GM23338 (cell line): ENCODE results near the gene HLCS. TPM values are rescaled to one million over a fixed set of nuclear protein-coding genes. Genes with fewer than 3 reads are reported as not detected.

Experiments
- ATAC-seq: fragments of 200-7000 bp; cut with Tn5 transposase; 3 replicates; pipeline ENCODE4 v1.9.1; 2020
- DNase-seq: peaks from one replicate; pipeline ENCODE4 v3.0.0-alpha.2; 2015; ENCODE audit warnings: low spot score
- H2AFZ ChIP-seq: fragments of 200-600 bp; sonication (generic); 2 replicates; pipeline ENCODE4 v1.8.0; 2016; ENCODE audit warnings: antibody characterized with exemption, mild to moderate bottlenecking, moderate library complexity
- H3F3A ChIP-seq: fragments of 200-600 bp; sonication (generic); replicated peaks from 2 replicates; pipeline ENCODE4 v1.8.0; 2017; ENCODE audit warnings: antibody characterized with exemption, mixed run types, low read depth
- H3K27ac ChIP-seq: fragments of 200-600 bp; sonication (generic); 2 replicates; pipeline ENCODE4 v1.6.1; 2016; ENCODE audit warnings: low read depth
- H3K27me3 ChIP-seq: fragments of 200-600 bp; sonication (generic); 2 replicates; pipeline ENCODE4 v1.8.0; 2016; ENCODE audit warnings: mild to moderate bottlenecking, mixed run types, moderate library complexity; ENCODE audit not compliant: insufficient read depth
- H3K36me3 ChIP-seq: fragments of 200-600 bp; sonication (generic); 2 replicates; pipeline ENCODE4 v1.8.0; 2016; ENCODE audit warnings: mild to moderate bottlenecking; ENCODE audit not compliant: insufficient read depth
- H3K4me1 ChIP-seq: fragments of 200-600 bp; sonication (generic); 2 replicates; pipeline ENCODE4 v1.8.0; 2016; ENCODE audit warnings: mild to moderate bottlenecking, moderate library complexity; ENCODE audit not compliant: insufficient read depth
- H3K4me2 ChIP-seq: fragments of 200-600 bp; sonication (generic); 2 replicates; pipeline ENCODE4 v1.7.1; 2017; ENCODE audit warnings: mixed run types
- H3K4me3 ChIP-seq: fragments of 200-600 bp; sonication (generic); 2 replicates; pipeline ENCODE4 v1.6.1; 2016; ENCODE audit warnings: mixed run types
- H3K79me2 ChIP-seq: fragments of 200-600 bp; sonication (generic); replicated peaks from 2 replicates; pipeline ENCODE4 v1.8.0; 2017; ENCODE audit warnings: mild to moderate bottlenecking; ENCODE audit not compliant: insufficient read depth
- H3K9me2 ChIP-seq: fragments of 200-600 bp; sonication (generic); 2 replicates; pipeline ENCODE4 v1.8.0; 2017; ENCODE audit not compliant: insufficient read depth
- H4K20me1 ChIP-seq: fragments of 200-600 bp; sonication (generic); replicated peaks from 2 replicates; pipeline ENCODE4 v1.8.0; 2017; ENCODE audit warnings: mild to moderate bottlenecking; ENCODE audit not compliant: insufficient read depth
- H3K27ac Mint-ChIP-seq: 2 replicates; pipeline ENCODE4 v1.8.0; 2020; ENCODE audit warnings: inconsistent platforms, mild to moderate bottlenecking, moderate library complexity, mixed read lengths
- H3K27me3 Mint-ChIP-seq: 3 replicates; pipeline ENCODE4 v1.8.0; 2022; ENCODE audit warnings: low read depth, mild to moderate bottlenecking, moderate library complexity, mixed read lengths, inconsistent platforms; ENCODE audit not compliant: insufficient read depth, poor library complexity
- H3K36me3 Mint-ChIP-seq: 3 replicates; pipeline ENCODE4 v1.8.0; 2021; ENCODE audit warnings: low read depth, mild to moderate bottlenecking, inconsistent platforms, moderate library complexity, mixed read lengths
- H3K4me1 Mint-ChIP-seq: 3 replicates; pipeline ENCODE4 v1.8.0; 2020; ENCODE audit warnings: mild to moderate bottlenecking, inconsistent platforms, mixed read lengths
- H3K4me3 Mint-ChIP-seq: 3 replicates; pipeline ENCODE4 v1.8.0; 2021; ENCODE audit warnings: moderate library complexity, mild to moderate bottlenecking, inconsistent platforms, mixed read lengths
- H3K9me3 Mint-ChIP-seq: 3 replicates; pipeline ENCODE4 v1.8.0; 2020; ENCODE audit warnings: moderate library complexity, mild to moderate bottlenecking, inconsistent platforms, mixed read lengths
- CREB1 ChIP-seq: fragments of 250-450 bp; sonication (Bioruptor Pico); IDR thresholded peaks from 2 replicates; pipeline ENCODE4 v1.5.0; 2020; ENCODE audit warnings: low read depth, mild to moderate bottlenecking, moderate library complexity
- EZH2 ChIP-seq: fragments of 200-600 bp; sonication (generic); IDR thresholded peaks from one replicate; pipeline ENCODE4 v1.8.0; 2017; ENCODE audit warnings: antibody characterized with exemption, mild to moderate bottlenecking, low read depth; ENCODE audit not compliant: unreplicated experiment
- EZH2phosphoT487 ChIP-seq: fragments of 200-600 bp; sonication (generic); IDR thresholded peaks from one replicate; pipeline ENCODE4 v1.8.1; 2018; ENCODE audit warnings: antibody characterized with exemption; ENCODE audit not compliant: unreplicated experiment
- JUNB ChIP-seq: IDR thresholded peaks from one replicate; pipeline ENCODE4 v1.6.1; 2016; ENCODE audit warnings: antibody characterized with exemption; ENCODE audit not compliant: unreplicated experiment
- NANOG ChIP-seq: IDR thresholded peaks from 2 replicates; pipeline ENCODE4 v1.6.1; 2016; ENCODE audit warnings: antibody characterized with exemption, borderline replicate concordance
- POLR2AphosphoS5 ChIP-seq: IDR thresholded peaks from 2 replicates; pipeline ENCODE4 v1.6.1; 2016; ENCODE audit warnings: antibody characterized with exemption, low read depth
- ZNF114 ChIP-seq: fragments of 250-450 bp; sonication (Bioruptor Pico); IDR thresholded peaks from 2 replicates; pipeline ENCODE4 v1.5.0; 2020; ENCODE audit warnings: mild to moderate bottlenecking, moderate library complexity
- ZNF462 ChIP-seq: fragments of 250-450 bp; sonication (Bioruptor Pico); IDR thresholded peaks from 2 replicates; pipeline ENCODE4 v1.5.0; 2020; ENCODE audit warnings: mild to moderate bottlenecking, moderate library complexity
- polyA plus RNA-seq: library from polyadenylated mRNA; unstranded; fragments of >200 nt; fragmentation: Nextera tagmentation; extraction: Ambion mirVana; gene quantifications from 2 replicates; pipeline ENCODE4 v1.2.1, GENCODE V29; 2016
- total RNA-seq: library from RNA; depleted of rRNA; stranded (reverse); fragments of >200 nt; shearing (Covaris generic); gene quantifications from 2 replicates; pipeline ENCODE4 v1.2.3, GENCODE V29; 2014

The HLCS gene
- total and polyA plus RNA-seq, 2 experiments from 2014 or later, result 6.1 to 14.7 TPM

GRCh38 chr21:36800734-36801133 lies 165.7 kb downstream of the HLCS start:
- Mint-ChIP-seq H3K4me1 (no peaks in the 10 kb centered on the region), H3K27ac (no peak overlapping the region), H3K36me3 (peaks cover 8% of the 10 kb centered on the region; the same call in 1 of the 3 replicates), H3K4me3 (no peak overlapping the region), H3K9me3 (peaks cover 14% of the 10 kb centered on the region), H3K27me3 (no peaks in the 10 kb centered on the region)
- no peak overlapping the region for H3K4me3 ChIP-seq
- DNase-seq (no peak), ATAC-seq (no peak)
- no peak overlapping the region for H3K27ac ChIP-seq
- no peaks in the 10 kb centered on the region for H4K20me1 ChIP-seq
- H3K79me2 ChIP-seq, result no peaks in the 10 kb centered on the region
- no peak for TF ChIP-seq EZH2
- TF ChIP-seq JUNB, result no peak
- TF ChIP-seq POLR2AphosphoS5, result no peak
- no peak for TF ChIP-seq NANOG
- TF ChIP-seq ZNF462 (CRISPR knock-in tag), result no peak
- no peaks in the 10 kb centered on the region for H3K9me2 ChIP-seq
- no peak overlapping the region for H2AFZ ChIP-seq
- no peaks in the 10 kb centered on the region for H3K36me3 ChIP-seq
- no peak overlapping the region for H3K4me2 ChIP-seq
- no peaks in the 10 kb centered on the region for H3K27me3 ChIP-seq
- no peaks in the 10 kb centered on the region for H3K4me1 ChIP-seq
- H3F3A ChIP-seq, result no peaks in the 10 kb centered on the region

- Mint-ChIP-seq H3K4me1 (no peaks in the 10 kb centered on the region), H3K4me3 (no peak overlapping the region), H3K9me3 (peaks cover 14% of the 10 kb centered on the region), H3K27me3 (no peaks in the 10 kb centered on the region), H3K27ac (no peak overlapping the region), H3K36me3 (peaks cover 8% of the 10 kb centered on the region; the same call in 1 of the 3 replicates)
- no peak overlapping the region for H3K4me3 ChIP-seq
- H2AFZ ChIP-seq, result no peak overlapping the region
- no peaks in the 10 kb centered on the region for H3K4me1 ChIP-seq
- no peak for DNase-seq
- ATAC-seq, result no peak
- no peaks in the 10 kb centered on the region for H3K79me2 ChIP-seq
- no peaks in the 10 kb centered on the region for H3F3A ChIP-seq
- H3K27ac ChIP-seq, result no peak overlapping the region
- H3K27me3 ChIP-seq, result no peaks in the 10 kb centered on the region
- no peaks in the 10 kb centered on the region for H4K20me1 ChIP-seq
- no peaks in the 10 kb centered on the region for H3K36me3 ChIP-seq
- no peaks in the 10 kb centered on the region for H3K9me2 ChIP-seq
- no peak overlapping the region for H3K4me2 ChIP-seq
- TF ChIP-seq ZNF114 (CRISPR knock-in tag) (no peak), EZH2phosphoT487 (no peak), JUNB (no peak), CREB1 (CRISPR knock-in tag) (no peak), EZH2 (no peak), POLR2AphosphoS5 (no peak)
Observed at GRCh38 chr21:36799869-36800268, 166.6 kb downstream of the HLCS start.
